Cardiac fibroblast (primary cell): ENCODE data around the gene IFIT1B.
"Not testable (repeated sequence)": the region's sequence is repeated elsewhere in the genome, so short reads cannot be mapped to it uniquely, and the experiment has no call there.

Experiments
- DNase-seq, 2 donors: peaks; one replicate each; pipeline versions ENCODE4 v3.0.0 to v3.0.0-alpha.2; 2010; ENCODE audit warnings: low read depth in 2 of 2
- H3K4me3 ChIP-seq, 2 donors: replicated peaks in 1 of 2; 1 replicate in 1 of 2; 2 replicates in 1 of 2; pipeline ENCODE4 v1.5.1; 2011; ENCODE audit warnings: low read depth in 2 of 2, low read length in 2 of 2, mild to moderate bottlenecking in 2 of 2, moderate library complexity in 1 of 2
- CTCF ChIP-seq: IDR thresholded peaks from one replicate; pipeline ENCODE4 v1.5.1; 2011; ENCODE audit warnings: low read depth, mild to moderate bottlenecking, low read length, inconsistent platforms

Gene IFIT1B

GRCh38 chr10:89379103-89379502 is 1.2 kb downstream of the IFIT1B start:
- DNase-seq, result no peak
- H3K4me3 ChIP-seq, result no peak overlapping the region
- no peak for TF ChIP-seq CTCF

- H3K4me3 ChIP-seq, result no peak overlapping the region
- no peak for DNase-seq
- TF ChIP-seq CTCF, result no peak
These were observed 4.9 kb downstream of the IFIT1B start for GRCh38 chr10:89382757-89383156.

GRCh38 chr10:89384474-89385340 is 6.9 kb downstream of the IFIT1B start:
- no peak for TF ChIP-seq CTCF
- DNase-seq, result no peak
- H3K4me3 ChIP-seq, result no peak overlapping the region

GRCh38 chr10:89388806-89389205 is 10.9 kb downstream of the IFIT1B start:
- H3K4me3 ChIP-seq, result no peak overlapping the region
- no peak for TF ChIP-seq CTCF
- no peak for DNase-seq

- TF ChIP-seq CTCF, result peak; percentile 21
- DNase-seq, result peak; percentile 51 to 72
- no peak overlapping the region for H3K4me3 ChIP-seq
These were observed 11.4 kb downstream of the IFIT1B start for GRCh38 chr10:89389254-89389653.

- peak in 1 of 2 donors; percentile 17 for DNase-seq
- no peak overlapping the region for H3K4me3 ChIP-seq
- TF ChIP-seq CTCF, result no peak
These were observed 12.8 kb downstream of the IFIT1B start for GRCh38 chr10:89390476-89391225.

GRCh38 chr10:89391226-89391576 is 13.3 kb downstream of the IFIT1B start:
- DNase-seq, H3K4me3 ChIP-seq: not testable (repeated sequence)
